ENCODE measurements around the gene CACFD1.
A peak's percentile ranks its signal among the peaks of the same experiment; 100 is the strongest.

Gene CACFD1

GRCh38 chr9:133459476-133460404, at the start of gene CACFD1:
Gene CACFD1 (plus strand): TSS chr9:133459978. CDS start chr9:133460067, 89 bp downstream.
- peak; percentile 87 for DNase-seq (ENCODE audit: low read depth)

GRCh38 chr9:133415170-133415569, 44.6 kb upstream of the CACFD1 start:
- DNase-seq (ENCODE audit: low read depth) = no peak

GRCh38 chr9:133417541-133418461, 42.0 kb upstream of the CACFD1 start, which contains the start of gene REXO4:
Gene REXO4 (minus strand): TSS chr9:133418010. CDS start chr9:133417844, 166 bp downstream.
- peak; percentile 68 for DNase-seq (ENCODE audit: low read depth)

- DNase-seq (ENCODE audit: low read depth) = no peak
Measured at GRCh38 chr9:133419005-133419404, 40.8 kb upstream of the CACFD1 start.

- no peak for DNase-seq (ENCODE audit: low read depth)
Measured at GRCh38 chr9:133420392-133420827, 39.4 kb upstream of the CACFD1 start.

- DNase-seq (ENCODE audit: low read depth) = no peak
Measured at GRCh38 chr9:133421615-133422542, 37.9 kb upstream of the CACFD1 start, which contains the start of gene ADAMTS13. Gene ADAMTS13 (plus strand): TSS chr9:133422367. CDS start chr9:133422444, 77 bp downstream.

GRCh38 chr9:133423216-133423615, 36.6 kb upstream of the CACFD1 start:
- DNase-seq (ENCODE audit: low read depth) = no peak

- DNase-seq (ENCODE audit: low read depth) = no peak
Measured at GRCh38 chr9:133424187-133424586, 35.6 kb upstream of the CACFD1 start.

- DNase-seq (ENCODE audit: low read depth) = no peak
Measured at GRCh38 chr9:133425049-133425632, 34.6 kb upstream of the CACFD1 start.

GRCh38 chr9:133426011-133426410, 33.8 kb upstream of the CACFD1 start:
- no peak for DNase-seq (ENCODE audit: low read depth)

GRCh38 chr9:133427658-133428348, 32.0 kb upstream of the CACFD1 start:
- no peak for DNase-seq (ENCODE audit: low read depth)

- DNase-seq (ENCODE audit: low read depth) = no peak
Measured at GRCh38 chr9:133428617-133429101, 31.1 kb upstream of the CACFD1 start.

GRCh38 chr9:133429214-133429613, 30.6 kb upstream of the CACFD1 start:
- DNase-seq (ENCODE audit: low read depth) = no peak

- DNase-seq (ENCODE audit: low read depth) = no peak
Measured at GRCh38 chr9:133429641-133430161, 30.1 kb upstream of the CACFD1 start.

- DNase-seq (ENCODE audit: low read depth) = no peak
Measured at GRCh38 chr9:133430244-133430643, 29.5 kb upstream of the CACFD1 start.

GRCh38 chr9:133433351-133433843, 26.4 kb upstream of the CACFD1 start:
- no peak for DNase-seq (ENCODE audit: low read depth)

GRCh38 chr9:133436681-133437080, 23.1 kb upstream of the CACFD1 start:
- no peak for DNase-seq (ENCODE audit: low read depth)

- no peak for DNase-seq (ENCODE audit: low read depth)
Measured at GRCh38 chr9:133437753-133438531, 21.8 kb upstream of the CACFD1 start.

- no peak for DNase-seq (ENCODE audit: low read depth)
Measured at GRCh38 chr9:133439337-133439736, 20.4 kb upstream of the CACFD1 start.

Data from stimulated activated CD8-positive, alpha-beta memory T cell treated with anti-CD3 and anti-CD28 coated beads, Interleukin-12 subunit alpha, Interleukin-12 subunit beta, amount 100 ng/mL, for 4 hours (primary cell).